ENCODE results near the gene ABCC3.
A peak's percentile ranks its signal among the peaks of the same experiment; 100 is the strongest.

Gene ABCC3

GRCh38 chr17:50634224-50634914 lies at the start of gene ABCC3:
Gene ABCC3, plus strand, starts transcription at chr17:50634881. Its CDS starts 56 bp downstream, at chr17:50634937.
- no peak for TF ChIP-seq CTCF (IDR thresholded peaks at IDR 0.05; ENCODE audit: low read depth, low read length)
- no peaks in the 10 kb centered on the region for H3K9me3 ChIP-seq (ENCODE audit: severe bottlenecking)
- H3K36me3 ChIP-seq, result no peaks in the 10 kb centered on the region
- no peak within 1 kb of the TSS for H3K4me3 ChIP-seq (ENCODE audit: low read depth, low read length)
- H3K27me3 ChIP-seq (ENCODE audit: insufficient read depth, low read depth, severe bottlenecking), result no peaks in the 10 kb centered on the region
- H3K27ac ChIP-seq, result no peak within 1 kb of the TSS
- DNase-seq, result no peak

- peaks cover 72% of the 10 kb centered on the region for H3K36me3 ChIP-seq
- no peaks in the 10 kb centered on the region for H3K27me3 ChIP-seq (ENCODE audit: insufficient read depth, low read depth, severe bottlenecking)
- no peak for TF ChIP-seq CTCF (IDR thresholded peaks at IDR 0.05; ENCODE audit: low read depth, low read length)
- H3K4me3 ChIP-seq (ENCODE audit: low read depth, low read length), result no peak overlapping the region
- peak overlapping the region; percentile 95 for H3K27ac ChIP-seq
- H3K9me3 ChIP-seq (ENCODE audit: severe bottlenecking), result no peaks in the 10 kb centered on the region
- no peak for DNase-seq
Observed at GRCh38 chr17:50585346-50585745, 49.3 kb upstream of the ABCC3 start.

- peak overlapping the region; percentile 95 for H3K27ac ChIP-seq
- H3K36me3 ChIP-seq, result peaks cover 72% of the 10 kb centered on the region
- TF ChIP-seq CTCF (IDR thresholded peaks at IDR 0.05; ENCODE audit: low read depth, low read length), result no peak
- DNase-seq, result peak; percentile 63
- no peaks in the 10 kb centered on the region for H3K9me3 ChIP-seq (ENCODE audit: severe bottlenecking)
- peak overlapping the region; percentile 29 for H3K4me3 ChIP-seq (ENCODE audit: low read depth, low read length)
- no peaks in the 10 kb centered on the region for H3K27me3 ChIP-seq (ENCODE audit: insufficient read depth, low read depth, severe bottlenecking)
Observed at GRCh38 chr17:50585891-50586290, 48.8 kb upstream of the ABCC3 start.

- no peak for TF ChIP-seq CTCF (IDR thresholded peaks at IDR 0.05; ENCODE audit: low read depth, low read length)
- Histone ChIP-seq H3K27ac (peak overlapping the region; percentile 95), H3K4me3 (ENCODE audit: low read depth, low read length) (peak overlapping the region; percentile 29), H3K9me3 (ENCODE audit: severe bottlenecking) (no peaks in the 10 kb centered on the region), H3K27me3 (ENCODE audit: insufficient read depth, low read depth, severe bottlenecking) (no peaks in the 10 kb centered on the region), H3K36me3 (peaks cover 72% of the 10 kb centered on the region)
- peak; percentile 97 for DNase-seq
Observed at GRCh38 chr17:50586421-50587247, 48.0 kb upstream of the ABCC3 start.

GRCh38 chr17:50587571-50587970 lies 47.1 kb upstream of the ABCC3 start:
- no peak for DNase-seq
- Histone ChIP-seq H3K36me3 (peaks cover 72% of the 10 kb centered on the region), H3K9me3 (ENCODE audit: severe bottlenecking) (no peaks in the 10 kb centered on the region), H3K27me3 (ENCODE audit: insufficient read depth, low read depth, severe bottlenecking) (no peaks in the 10 kb centered on the region), H3K27ac (peak overlapping the region; percentile 95), H3K4me3 (ENCODE audit: low read depth, low read length) (no peak overlapping the region)
- TF ChIP-seq CTCF (IDR thresholded peaks at IDR 0.05; ENCODE audit: low read depth, low read length), result no peak
